ENCODE data around the gene OTOL1.

OTOL1 gene

GRCh38 chr3:161498259-161498921 is 1.8 kb downstream of the OTOL1 start:
- ChIA-PET CTCF (no interaction called here), POLR2A (ENCODE audit: low non-redundant PET) (no interaction called here)
- DNase-seq (ENCODE audit: low spot score) = no peak
- H3K27ac ChIP-seq = no peak overlapping the region
- TF ChIP-seq CTCF (conservative IDR thresholded peaks at IDR 0.05; ENCODE audit: low read depth) = no peak

DNA sequence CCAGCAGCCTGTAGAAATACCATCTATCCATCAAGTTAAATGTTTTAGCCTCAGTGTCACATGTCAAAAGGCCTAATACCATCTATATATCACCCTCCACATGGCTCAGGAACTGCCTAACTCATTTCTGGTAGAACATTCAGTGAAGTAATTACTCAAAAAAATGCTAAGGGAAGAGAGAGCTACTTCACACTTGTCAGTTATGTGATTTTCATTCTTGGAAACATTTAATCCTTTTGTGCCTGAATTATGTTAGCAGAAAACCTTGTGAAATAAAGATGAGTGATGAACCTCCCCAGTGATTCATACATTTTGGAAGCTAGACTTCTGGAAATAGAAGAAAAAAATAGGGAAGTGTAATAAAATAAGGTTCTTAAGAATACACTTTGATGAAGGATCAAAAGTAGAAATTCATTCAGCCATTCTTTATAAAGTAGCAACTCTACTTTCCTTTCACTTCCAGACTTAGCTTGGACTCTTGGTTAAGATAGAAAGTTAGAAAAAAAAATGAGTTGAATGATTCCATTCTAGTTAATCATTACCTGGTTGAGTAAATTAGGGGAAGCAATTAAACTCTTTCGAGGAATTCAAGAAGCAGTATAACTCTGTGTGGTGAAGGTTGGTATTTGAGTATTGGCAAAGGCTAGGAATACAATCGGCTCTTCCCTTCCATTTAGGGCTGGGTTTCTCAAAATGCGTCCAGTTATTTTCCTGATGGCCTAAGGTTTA is 3.6 kb downstream of the OTOL1 start:
- POLR2A ChIA-PET (ENCODE audit: low non-redundant PET) = no interaction called here
- no peak overlapping the region for H3K27ac ChIP-seq
- CTCF ChIA-PET = no interaction called here
- TF ChIP-seq CTCF (conservative IDR thresholded peaks at IDR 0.05; ENCODE audit: low read depth) = no peak
- peak; percentile 17 for DNase-seq (ENCODE audit: low spot score)

DNA sequence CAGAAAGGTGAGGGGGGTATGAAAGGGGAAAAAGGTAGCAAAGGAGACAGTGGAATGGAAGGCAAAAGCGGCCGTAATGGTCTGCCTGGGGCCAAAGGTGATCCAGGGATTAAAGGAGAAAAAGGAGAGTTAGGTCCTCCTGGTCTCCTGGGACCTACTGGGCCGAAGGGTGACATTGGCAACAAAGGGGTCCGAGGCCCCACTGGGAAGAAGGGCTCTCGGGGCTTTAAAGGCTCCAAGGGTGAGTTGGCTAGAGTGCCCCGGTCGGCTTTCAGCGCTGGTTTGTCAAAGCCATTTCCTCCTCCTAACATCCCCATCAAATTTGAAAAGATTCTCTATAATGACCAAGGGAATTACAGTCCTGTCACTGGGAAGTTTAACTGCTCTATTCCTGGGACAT is 6.7 kb downstream of the OTOL1 start:
- TF ChIP-seq CTCF (conservative IDR thresholded peaks at IDR 0.05; ENCODE audit: low read depth) = no peak
- ChIA-PET CTCF (no interaction called here), POLR2A (ENCODE audit: low non-redundant PET) (no interaction called here)
- DNase-seq (ENCODE audit: low spot score) = no peak
- no peak overlapping the region for H3K27ac ChIP-seq

DNA sequence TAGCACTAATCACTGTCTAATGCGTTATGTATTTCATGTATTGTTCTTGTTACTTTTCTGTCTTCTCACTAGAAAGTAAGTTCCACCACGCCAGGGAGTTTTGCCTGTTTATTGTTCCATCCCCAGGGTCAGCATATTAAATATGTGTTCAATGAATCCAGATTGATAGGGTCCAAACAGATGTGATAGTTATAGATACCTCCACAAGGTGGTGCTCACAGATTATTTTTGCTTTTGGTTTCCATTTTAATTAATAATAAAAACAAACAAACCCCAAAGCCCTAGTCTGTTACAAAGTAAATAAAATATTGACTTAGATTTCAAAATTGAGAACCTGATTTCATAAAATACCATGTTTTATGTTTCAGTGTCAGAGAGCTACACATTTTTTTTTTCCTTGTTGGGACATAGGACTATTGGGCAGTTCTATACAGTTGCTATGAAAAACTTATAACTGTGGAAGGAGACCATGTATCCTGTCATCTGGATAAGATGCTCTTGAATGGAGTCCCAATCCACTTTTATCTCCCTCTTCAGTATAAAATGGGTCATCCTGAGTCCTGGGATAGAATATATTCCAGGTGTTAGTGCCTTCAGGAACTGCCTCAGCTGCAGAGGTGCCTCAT is 12.4 kb downstream of the OTOL1 start:
- ChIA-PET POLR2A (ENCODE audit: low non-redundant PET) (no interaction called here), CTCF (interaction anchor here (0.6 to 0.7 kb wide), 2 partner anchors 42 to 68 kb away, joined by 3 read pairs; no protein-coding TSS in a partner anchor)
- peak; percentile 21; the same call in 1 of the 2 replicates for TF ChIP-seq CTCF (conservative IDR thresholded peaks at IDR 0.05; ENCODE audit: low read depth)
- H3K27ac ChIP-seq = no peak overlapping the region
- peak; percentile 27 for DNase-seq (ENCODE audit: low spot score)

DNA sequence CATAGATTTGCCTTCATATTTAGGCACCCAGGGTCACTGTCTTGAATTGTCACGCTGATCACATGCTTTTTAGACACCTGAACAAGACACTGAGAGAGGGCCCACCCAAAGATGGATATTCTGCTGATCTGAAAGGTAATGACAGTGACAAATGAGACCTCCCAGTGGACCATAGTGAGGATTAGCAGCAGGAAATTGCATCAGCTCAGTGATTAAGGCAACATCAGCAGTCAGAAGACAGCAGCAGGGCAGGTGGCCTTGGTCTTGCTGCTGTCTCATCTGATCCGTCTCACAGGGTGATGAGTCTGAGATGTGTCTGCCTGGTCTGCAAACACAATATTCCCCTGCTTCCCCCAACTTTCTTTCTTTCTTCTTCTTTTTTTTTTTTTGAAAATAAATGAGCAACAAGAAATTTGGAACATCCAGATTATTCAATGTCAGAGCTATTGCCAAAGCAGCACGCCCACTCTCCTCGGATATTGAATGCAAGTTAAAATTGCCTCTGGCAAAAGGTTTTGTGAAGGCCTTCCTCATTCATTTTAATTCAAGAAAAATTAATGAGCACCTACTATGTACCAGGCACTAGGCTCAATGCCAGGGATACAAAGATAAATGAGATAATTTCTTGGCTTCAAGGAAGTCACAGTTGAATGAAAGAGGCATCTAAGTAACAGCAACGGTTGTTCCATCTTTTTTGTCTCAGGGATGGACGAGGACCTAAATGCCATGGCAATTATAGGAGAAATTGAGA is 14.1 kb downstream of the OTOL1 start:
- ChIA-PET CTCF (interaction anchor here (0.6 to 0.7 kb wide), 3 partner anchors 54 to 1369 kb away, joined by 3 to 5 read pairs (median 3); no protein-coding TSS in a partner anchor), POLR2A (ENCODE audit: low non-redundant PET) (no interaction called here)
- no peak overlapping the region for H3K27ac ChIP-seq
- DNase-seq (ENCODE audit: low spot score) = no peak
- no peak for TF ChIP-seq CTCF (conservative IDR thresholded peaks at IDR 0.05; ENCODE audit: low read depth)

DNA sequence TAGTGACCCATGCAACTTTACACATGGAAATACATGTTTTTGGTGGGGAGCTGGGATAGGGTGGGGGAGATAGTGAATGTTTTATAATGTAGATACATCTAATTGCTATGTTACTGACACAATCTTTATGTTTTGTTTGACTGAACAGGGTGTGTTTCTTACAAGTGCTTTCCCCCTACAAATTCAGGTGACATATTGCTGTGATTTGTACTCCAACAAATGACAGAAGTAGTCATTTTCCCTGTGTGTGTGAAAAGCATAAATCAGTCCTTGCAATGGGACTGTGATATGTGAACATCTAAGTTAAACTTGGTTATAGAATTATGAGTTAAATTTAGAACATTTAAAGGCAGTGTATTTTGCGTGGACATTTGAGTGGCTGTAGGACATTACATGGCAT is 27.3 kb downstream of the OTOL1 start:
- no peak overlapping the region for H3K27ac ChIP-seq
- no peak for DNase-seq (ENCODE audit: low spot score)
- ChIA-PET CTCF (no interaction called here), POLR2A (ENCODE audit: low non-redundant PET) (no interaction called here)
- TF ChIP-seq CTCF (conservative IDR thresholded peaks at IDR 0.05; ENCODE audit: low read depth) = no peak
